Activated T-cell treated with anti-CD3 and anti-CD28 coated beads, Interleukin-2, amount 50 U/mL, for 24 hours (primary cell): ENCODE measurements around the gene TUBGCP2.

ENCODE experiments used
- DNase-seq: peaks from one replicate; pipeline ENCODE4 v3.0.0-alpha.2; 2020
- H3K27ac Mint-ChIP-seq: 2 replicates; pipeline ENCODE4 v1.8.0; 2020; ENCODE audit warnings: mild to moderate bottlenecking, mixed read lengths
- H3K27me3 Mint-ChIP-seq: 2 replicates; pipeline ENCODE4 v1.8.0; 2020; ENCODE audit warnings: mixed read lengths
- H3K36me3 Mint-ChIP-seq: 2 replicates; pipeline ENCODE4 v1.8.0; 2020; ENCODE audit warnings: low read depth, mixed read lengths
- H3K4me1 Mint-ChIP-seq: 2 replicates; pipeline ENCODE4 v1.8.0; 2020; ENCODE audit warnings: low read depth, mixed read lengths
- H3K4me3 Mint-ChIP-seq: 2 replicates; pipeline ENCODE4 v1.8.0; 2020; ENCODE audit warnings: mild to moderate bottlenecking, moderate library complexity, mixed read lengths
- H3K9me3 Mint-ChIP-seq: 2 replicates; pipeline ENCODE4 v1.8.0; 2020; ENCODE audit warnings: mixed read lengths

Gene TUBGCP2

DNA sequence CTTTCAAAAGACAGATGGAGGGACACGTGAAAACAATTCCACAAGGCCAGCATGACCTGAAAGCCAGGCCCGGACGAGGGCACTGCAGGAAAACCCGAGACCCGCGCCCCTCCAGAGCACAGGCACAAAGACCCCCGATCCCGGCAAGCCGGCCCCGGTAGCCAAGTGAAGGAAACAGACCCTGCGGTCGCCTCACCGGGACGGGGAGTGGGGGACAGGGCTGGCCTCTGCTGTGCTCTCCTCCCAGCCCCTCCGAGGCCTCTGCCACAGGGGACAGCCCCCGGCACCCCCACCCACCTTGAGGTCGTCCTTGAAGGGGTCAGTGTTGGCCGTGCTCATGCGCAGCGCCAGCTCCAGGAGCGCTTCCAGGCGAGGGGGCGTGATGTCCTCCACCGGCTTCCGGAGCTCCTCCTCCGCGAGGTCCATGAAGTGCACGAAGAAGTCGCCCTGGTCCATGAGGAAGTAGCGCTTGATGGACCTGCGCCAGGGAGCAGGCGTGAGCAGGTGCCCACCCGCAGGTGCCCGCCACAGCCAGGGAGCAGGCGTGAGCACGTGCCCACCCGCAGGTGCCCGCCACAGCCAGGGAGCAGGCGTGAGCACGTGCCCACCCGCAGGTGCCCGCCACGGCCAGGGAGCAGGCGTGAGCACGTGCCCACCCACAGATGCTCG lies 20.7 kb downstream of the TUBGCP2 start:
- Mint-ChIP-seq H3K27ac (no peak overlapping the region), H3K9me3 (no peaks in the 10 kb centered on the region), H3K4me1 (peaks cover 3% of the 10 kb centered on the region), H3K36me3 (peaks cover 81% of the 10 kb centered on the region), H3K27me3 (no peaks in the 10 kb centered on the region), H3K4me3 (no peak overlapping the region)
- no peak for DNase-seq

DNA sequence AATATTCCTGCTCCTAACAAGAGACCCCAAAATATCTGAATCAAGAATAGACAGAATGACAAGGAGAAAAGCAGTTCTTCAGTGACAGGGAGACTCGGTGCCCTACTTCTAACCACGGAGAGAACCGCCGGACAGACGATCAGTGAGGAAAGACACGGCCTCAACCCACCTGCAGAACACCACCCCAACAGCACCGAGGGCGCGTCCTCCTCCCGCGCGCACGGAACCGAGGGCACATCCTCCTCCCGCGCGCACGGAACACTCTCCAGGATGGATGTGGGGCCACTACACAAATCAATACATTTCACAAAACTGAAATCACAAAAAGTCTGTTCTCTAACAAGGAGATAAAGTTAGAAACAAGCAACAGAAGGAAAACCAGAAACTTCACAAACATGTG lies 22.3 kb downstream of the TUBGCP2 start:
- no peak overlapping the region for H3K4me3 Mint-ChIP-seq
- DNase-seq: no peak
- peaks cover 91% of the 10 kb centered on the region for H3K36me3 Mint-ChIP-seq
- H3K27me3 Mint-ChIP-seq: no peaks in the 10 kb centered on the region
- no peaks in the 10 kb centered on the region for H3K9me3 Mint-ChIP-seq
- H3K27ac Mint-ChIP-seq: no peak overlapping the region
- no peaks in the 10 kb centered on the region for H3K4me1 Mint-ChIP-seq

DNA sequence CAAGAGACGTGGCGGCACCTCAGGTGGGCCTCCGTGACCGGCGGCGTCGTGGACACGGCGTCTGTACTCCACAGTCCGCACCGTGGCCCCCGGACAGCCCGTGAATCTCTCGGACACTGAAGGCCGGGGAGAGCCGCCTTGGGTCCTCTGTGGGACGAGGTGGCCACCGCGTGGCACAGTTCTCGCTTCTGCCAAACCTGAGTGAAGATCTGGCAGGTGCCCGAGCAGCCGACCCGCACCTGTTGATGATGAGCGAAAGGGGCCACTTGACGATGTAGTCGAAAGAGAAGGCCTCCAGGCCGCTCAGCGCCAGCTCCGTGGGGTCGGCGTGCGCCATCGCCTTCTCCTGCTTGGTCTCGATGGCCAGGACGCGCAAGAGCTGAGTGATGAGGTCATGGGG lies 23.5 kb downstream of the TUBGCP2 start:
- Mint-ChIP-seq H3K4me3 (no peak overlapping the region), H3K4me1 (no peaks in the 10 kb centered on the region), H3K36me3 (peaks cover 92% of the 10 kb centered on the region), H3K27ac (no peak overlapping the region), H3K27me3 (no peaks in the 10 kb centered on the region), H3K9me3 (no peaks in the 10 kb centered on the region)
- DNase-seq: no peak

DNA sequence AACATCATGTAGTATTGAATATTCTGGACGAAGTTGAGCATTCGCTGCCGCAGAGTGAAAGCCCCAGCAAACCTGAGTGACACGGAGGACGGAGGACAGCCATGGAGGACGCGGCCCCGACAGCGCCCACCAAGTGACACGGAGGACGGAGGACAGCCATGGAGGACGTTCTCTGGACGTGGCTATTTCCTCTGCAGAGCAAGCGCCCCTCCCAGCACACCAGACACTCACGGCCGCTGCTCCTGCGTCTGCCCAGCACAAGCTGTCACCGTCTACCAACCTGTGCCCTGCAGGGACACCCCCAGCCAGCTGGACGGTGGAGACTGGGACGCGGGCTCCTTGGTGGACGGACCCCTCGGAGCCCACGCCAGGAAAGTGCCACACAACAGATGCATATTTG lies 24.7 kb downstream of the TUBGCP2 start:
- H3K27me3 Mint-ChIP-seq: no peaks in the 10 kb centered on the region
- no peak overlapping the region for H3K27ac Mint-ChIP-seq
- peaks cover 9% of the 10 kb centered on the region for H3K4me1 Mint-ChIP-seq
- H3K4me3 Mint-ChIP-seq: no peak overlapping the region
- no peaks in the 10 kb centered on the region for H3K9me3 Mint-ChIP-seq
- H3K36me3 Mint-ChIP-seq: peaks cover 91% of the 10 kb centered on the region
- DNase-seq: no peak

DNA sequence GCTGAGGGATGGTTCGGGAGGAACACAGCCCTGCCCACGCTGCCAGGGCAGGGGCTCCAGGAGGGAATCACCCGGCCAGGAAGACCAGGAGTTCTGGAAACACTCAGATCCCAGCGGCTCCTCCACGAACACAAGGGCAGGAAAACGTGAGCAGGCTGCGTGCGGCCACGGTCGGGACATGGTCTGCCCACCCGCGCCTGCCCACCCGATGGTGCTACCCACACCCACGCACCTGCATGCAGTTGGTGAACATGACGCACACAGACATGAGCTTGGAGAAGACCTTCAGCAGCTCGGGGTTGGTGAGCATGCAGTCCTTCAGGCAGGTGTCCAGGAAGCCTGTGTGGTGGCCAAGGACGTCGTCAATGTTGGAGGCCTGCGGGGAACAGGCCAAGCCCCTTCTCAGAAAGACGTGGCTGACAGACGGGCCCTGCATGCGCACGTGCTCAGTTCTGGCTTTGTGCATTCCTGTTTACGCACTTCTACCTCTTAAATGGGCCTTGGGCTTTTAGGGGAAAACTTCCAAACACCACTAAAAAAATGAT lies 25.8 kb downstream of the TUBGCP2 start:
- H3K36me3 Mint-ChIP-seq: peaks cover 93% of the 10 kb centered on the region
- DNase-seq: no peak
- H3K9me3 Mint-ChIP-seq: no peaks in the 10 kb centered on the region
- H3K27ac Mint-ChIP-seq: no peak overlapping the region
- H3K4me1 Mint-ChIP-seq: peaks cover 19% of the 10 kb centered on the region
- no peak overlapping the region for H3K4me3 Mint-ChIP-seq
- no peaks in the 10 kb centered on the region for H3K27me3 Mint-ChIP-seq

DNA sequence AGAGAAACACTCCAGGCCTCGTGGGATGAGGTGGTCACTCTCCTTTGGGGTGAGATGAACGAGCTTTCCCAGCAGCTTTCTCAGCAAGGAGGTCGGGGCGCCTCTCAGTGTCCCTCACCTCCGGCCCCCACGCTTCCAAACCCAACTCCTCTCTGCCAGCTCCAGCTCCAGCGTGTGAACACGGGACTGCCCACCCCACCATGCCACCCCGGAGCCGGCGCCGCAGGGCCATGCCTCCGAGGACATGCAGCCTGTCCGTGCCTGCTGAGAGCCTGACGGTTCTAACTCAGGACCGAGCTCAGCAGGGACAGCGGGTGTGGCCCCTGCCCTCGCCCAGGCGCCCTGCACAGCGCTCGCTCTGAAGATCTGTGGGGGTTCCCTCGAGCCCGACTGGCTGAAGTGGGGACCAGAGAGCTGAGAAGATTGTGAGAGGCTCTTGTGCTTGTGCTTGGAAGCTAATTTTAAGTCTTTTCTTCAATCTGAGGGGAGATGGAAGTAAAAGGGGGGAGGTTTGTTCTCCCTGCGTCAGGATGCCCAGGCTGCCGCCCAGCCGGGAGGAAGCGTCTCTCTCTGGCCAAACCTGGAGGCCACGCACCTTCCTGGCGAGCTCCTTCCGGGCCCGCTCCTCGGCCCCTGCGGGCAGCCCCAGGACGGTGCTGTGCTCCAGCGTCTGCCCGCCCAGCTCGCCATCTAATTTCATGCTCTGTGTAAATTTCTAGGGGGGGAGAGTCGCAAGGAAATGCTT lies 26.9 kb downstream of the TUBGCP2 start:
- no peak for DNase-seq
- Mint-ChIP-seq H3K27me3 (no peaks in the 10 kb centered on the region), H3K27ac (no peak overlapping the region), H3K36me3 (peaks cover 84% of the 10 kb centered on the region), H3K9me3 (no peaks in the 10 kb centered on the region), H3K4me3 (no peak overlapping the region), H3K4me1 (peaks cover 25% of the 10 kb centered on the region)

DNA sequence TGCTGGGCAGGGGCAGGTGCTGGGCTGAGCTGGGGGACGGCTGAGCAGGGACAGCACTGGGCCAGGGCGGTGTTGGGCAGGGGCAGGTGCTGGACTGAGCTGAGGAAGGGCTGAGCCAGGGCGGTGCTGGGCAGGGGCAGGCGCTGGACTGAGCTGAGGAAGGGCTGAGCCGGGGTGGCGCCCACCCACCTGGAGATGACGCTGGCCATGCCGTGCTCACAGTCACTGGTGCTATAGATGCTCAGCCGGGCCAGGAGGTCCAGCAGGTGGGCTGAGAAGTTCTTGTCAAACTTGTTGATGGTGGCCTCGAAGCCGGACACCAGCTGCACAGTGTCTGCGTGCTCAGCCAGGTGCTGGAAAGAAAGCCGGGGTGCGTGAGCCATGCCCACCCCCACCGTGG lies 27.6 kb downstream of the TUBGCP2 start:
- Mint-ChIP-seq H3K27me3 (no peaks in the 10 kb centered on the region), H3K36me3 (peaks cover 80% of the 10 kb centered on the region), H3K9me3 (no peaks in the 10 kb centered on the region), H3K4me1 (peaks cover 25% of the 10 kb centered on the region), H3K4me3 (no peak overlapping the region), H3K27ac (no peak overlapping the region)
- no peak for DNase-seq

DNA sequence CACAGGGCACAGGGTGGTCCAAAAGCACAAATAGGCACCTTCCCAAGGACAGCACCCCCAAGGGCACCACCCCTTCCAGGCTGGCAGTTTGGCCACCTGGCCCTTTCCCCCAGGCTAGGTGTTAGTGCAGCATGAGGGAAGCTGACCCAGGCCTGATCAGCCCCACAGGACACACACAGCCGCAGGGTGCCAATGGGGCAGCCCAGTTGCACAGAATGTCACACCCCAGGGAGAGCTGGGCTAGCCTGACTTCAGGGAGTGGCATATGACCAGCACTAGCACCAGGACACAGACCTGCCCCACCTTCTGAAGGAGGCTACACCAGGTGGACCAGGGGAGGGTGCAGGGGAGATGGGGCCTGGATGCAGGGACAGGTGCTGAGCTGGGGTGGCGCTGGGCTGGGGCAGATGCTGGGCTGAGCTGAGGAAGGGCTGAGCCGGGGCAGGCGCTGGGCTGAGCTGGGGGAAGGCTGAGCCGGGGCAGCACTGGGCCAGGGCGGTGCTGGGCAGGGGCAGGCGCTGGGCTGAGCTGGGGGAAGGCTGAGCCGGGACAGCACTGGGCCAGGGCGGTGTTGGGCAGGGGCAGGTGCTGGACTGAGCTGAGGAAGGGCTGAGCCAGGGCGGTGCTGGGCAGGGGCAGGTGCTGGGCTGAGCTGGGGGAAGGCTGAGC lies 28.1 kb downstream of the TUBGCP2 start:
- no peak for DNase-seq
- Mint-ChIP-seq H3K4me3 (no peak overlapping the region), H3K4me1 (peaks cover 29% of the 10 kb centered on the region), H3K9me3 (no peaks in the 10 kb centered on the region), H3K27me3 (no peaks in the 10 kb centered on the region), H3K36me3 (peaks cover 80% of the 10 kb centered on the region), H3K27ac (no peak overlapping the region)

DNA sequence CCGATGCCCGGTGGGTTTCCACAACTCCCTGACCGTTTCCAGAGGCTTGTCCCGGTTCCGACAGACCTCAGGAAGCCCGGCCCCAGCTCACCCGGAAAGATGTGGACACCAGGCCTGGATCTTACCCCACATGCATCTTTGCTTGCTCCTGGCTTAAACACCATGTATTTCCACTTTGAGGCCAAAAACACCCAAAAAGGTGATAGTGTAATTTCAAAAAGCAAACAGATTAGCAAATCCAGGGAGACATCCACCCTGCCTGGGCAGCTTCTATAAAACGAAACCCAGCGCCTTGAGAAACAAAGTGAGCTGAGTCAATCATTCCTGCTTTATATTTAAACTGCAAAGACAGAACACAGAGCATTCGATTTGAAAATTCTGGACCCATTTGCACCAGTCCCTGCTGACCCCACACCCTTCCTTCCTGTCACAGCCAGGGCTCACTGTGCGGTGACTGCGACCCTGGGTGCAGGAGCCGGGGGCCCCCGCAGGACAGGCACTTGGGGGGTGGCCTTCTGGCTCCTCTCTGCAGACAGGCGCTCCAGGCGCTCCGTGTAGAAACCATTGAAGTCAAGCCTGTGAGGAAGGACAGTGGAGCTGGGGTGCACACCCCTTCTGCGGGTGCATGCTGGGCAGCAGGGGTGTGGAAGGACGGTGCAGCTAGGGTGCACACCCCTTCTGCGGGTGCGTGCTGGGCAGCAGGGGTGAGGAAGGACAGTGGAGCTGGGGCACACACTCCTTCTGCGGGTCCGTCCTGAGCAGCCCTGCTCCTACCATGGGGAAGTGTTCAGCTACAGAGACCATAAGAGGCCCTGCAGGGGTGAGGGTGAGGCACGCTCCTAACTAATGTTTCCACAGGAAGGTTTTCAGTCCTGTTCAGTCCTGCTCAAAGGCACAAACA lies 29.1 kb downstream of the TUBGCP2 start:
- H3K4me1 Mint-ChIP-seq: peaks cover 31% of the 10 kb centered on the region
- no peaks in the 10 kb centered on the region for H3K9me3 Mint-ChIP-seq
- no peak for DNase-seq
- H3K36me3 Mint-ChIP-seq: peaks cover 79% of the 10 kb centered on the region
- no peaks in the 10 kb centered on the region for H3K27me3 Mint-ChIP-seq
- H3K4me3 Mint-ChIP-seq: no peak overlapping the region
- H3K27ac Mint-ChIP-seq: peak overlapping the region; percentile 8

DNA sequence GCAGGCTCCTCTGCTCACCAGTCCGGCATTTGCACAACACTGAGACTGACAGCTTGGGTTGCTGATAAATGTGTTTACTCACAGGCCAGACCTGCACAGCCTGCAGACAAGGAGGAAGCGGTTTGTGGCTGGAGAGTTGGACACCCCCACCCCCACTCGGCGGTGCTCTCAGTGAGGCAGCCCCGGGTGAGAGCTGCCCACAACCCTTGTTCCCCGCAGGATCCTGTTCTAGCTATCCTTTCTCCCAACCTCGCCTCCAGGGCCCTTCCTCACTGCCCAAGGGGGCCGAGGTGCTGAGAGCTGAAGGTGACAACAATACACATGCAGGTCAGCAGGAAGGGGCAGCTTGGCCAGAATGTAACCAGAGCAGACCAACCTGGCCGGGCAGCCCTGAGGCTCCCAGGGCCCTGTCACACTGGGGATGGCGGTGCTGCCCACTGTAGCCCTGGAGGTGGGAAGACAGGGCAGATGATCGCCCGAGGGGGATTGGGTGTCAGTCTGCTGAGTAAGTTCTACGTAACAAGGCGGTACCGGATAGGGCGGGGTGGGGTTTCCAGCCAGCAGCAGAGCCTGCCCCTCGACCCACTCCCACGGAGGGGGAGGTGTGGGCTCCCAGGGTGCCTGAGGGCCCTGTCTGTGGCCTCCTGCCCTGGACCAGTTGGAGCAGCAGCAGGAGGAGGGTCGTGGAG lies 30.0 kb downstream of the TUBGCP2 start:
- H3K27me3 Mint-ChIP-seq: no peaks in the 10 kb centered on the region
- H3K27ac Mint-ChIP-seq: peak overlapping the region; percentile 82
- H3K9me3 Mint-ChIP-seq: no peaks in the 10 kb centered on the region
- H3K4me3 Mint-ChIP-seq: peak overlapping the region; percentile 61
- peaks cover 33% of the 10 kb centered on the region for H3K4me1 Mint-ChIP-seq
- peaks cover 72% of the 10 kb centered on the region for H3K36me3 Mint-ChIP-seq
- DNase-seq: peak; percentile 67

DNA sequence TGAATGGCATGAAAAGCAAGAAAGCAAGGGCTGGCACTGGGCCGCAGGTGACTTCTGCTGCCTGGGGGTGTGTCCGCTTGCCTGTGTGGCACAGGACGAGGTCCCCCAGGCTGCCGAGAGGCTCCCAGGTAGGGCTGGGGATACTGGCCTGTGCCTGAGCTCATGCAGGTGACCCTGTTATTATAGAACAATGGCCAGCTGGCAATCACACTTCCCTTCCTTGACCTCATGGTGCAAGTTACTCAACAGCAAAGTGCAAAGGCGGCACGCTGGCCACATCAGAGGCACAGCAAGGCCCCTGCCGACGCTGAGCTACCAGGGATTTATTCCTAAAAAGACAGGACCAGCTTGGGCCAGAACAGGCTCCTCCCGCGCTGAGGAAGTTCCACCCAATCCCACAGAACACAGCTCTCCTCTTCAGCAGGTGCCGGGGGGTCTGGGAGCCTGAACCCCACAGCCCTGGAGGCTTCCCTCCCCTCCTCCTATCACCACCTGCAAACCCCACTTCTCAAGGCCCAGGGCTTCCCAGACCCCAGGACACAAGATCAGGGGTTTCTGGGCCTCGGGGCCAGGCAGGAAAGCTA lies 30.6 kb downstream of the TUBGCP2 start:
- peak overlapping the region; percentile 61 for H3K4me3 Mint-ChIP-seq
- H3K36me3 Mint-ChIP-seq: peaks cover 69% of the 10 kb centered on the region
- H3K27me3 Mint-ChIP-seq: no peaks in the 10 kb centered on the region
- no peak for DNase-seq
- H3K27ac Mint-ChIP-seq: peak overlapping the region; percentile 82
- peaks cover 33% of the 10 kb centered on the region for H3K4me1 Mint-ChIP-seq
- no peaks in the 10 kb centered on the region for H3K9me3 Mint-ChIP-seq

DNA sequence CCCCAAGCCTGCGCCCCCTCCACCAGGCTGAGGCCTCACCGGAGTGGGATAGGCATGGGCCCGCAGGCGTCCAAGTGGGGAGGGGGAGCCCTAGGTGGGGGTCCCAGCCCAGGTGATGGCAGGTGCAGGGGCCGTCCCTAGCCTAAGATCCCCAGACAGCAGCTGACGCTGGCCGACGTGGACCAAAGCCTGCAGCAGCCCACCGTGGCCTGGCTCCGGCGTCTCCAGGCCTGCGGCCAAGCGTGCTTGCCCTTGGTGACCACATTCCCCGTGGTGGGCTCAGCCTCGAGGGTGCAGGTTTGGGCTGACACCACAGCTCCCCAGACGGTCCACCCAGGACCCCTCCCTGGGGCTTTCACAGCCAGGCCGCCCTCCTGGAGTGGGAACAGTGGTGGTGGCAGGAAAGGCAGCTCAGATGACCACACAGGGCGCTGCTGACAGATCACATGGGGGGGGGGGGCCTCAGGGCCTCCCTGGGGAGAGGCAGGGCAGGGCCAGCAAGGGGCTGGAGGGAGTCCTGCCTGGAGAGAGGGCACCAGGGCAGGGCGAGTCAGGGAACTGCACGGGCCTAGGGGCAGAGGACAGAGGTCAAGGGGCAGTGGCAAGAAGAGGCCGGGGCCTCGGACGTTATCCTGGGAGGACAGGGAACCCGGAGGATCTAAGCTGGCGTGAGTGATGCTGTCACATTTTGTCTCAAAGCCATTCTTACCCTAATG lies 31.2 kb downstream of the TUBGCP2 start:
- Mint-ChIP-seq H3K4me3 (peak overlapping the region; percentile 61), H3K4me1 (peaks cover 33% of the 10 kb centered on the region), H3K36me3 (peaks cover 67% of the 10 kb centered on the region), H3K27ac (peak overlapping the region; percentile 26), H3K27me3 (no peaks in the 10 kb centered on the region), H3K9me3 (no peaks in the 10 kb centered on the region)
- no peak for DNase-seq
